GM12872 (cell line): Measurements from ENCODE around the gene TMEM63A.

Experiments used
- TF ChIP-seq, protein P1 (sequence below): IDR thresholded peaks from 3 replicates; pipeline ENCODE4 v1.5.1; 2011; ENCODE audit warnings: low read depth, mild to moderate bottlenecking, low read length, moderate library complexity; ENCODE audit not compliant: insufficient read depth

TMEM63A gene

DNA sequence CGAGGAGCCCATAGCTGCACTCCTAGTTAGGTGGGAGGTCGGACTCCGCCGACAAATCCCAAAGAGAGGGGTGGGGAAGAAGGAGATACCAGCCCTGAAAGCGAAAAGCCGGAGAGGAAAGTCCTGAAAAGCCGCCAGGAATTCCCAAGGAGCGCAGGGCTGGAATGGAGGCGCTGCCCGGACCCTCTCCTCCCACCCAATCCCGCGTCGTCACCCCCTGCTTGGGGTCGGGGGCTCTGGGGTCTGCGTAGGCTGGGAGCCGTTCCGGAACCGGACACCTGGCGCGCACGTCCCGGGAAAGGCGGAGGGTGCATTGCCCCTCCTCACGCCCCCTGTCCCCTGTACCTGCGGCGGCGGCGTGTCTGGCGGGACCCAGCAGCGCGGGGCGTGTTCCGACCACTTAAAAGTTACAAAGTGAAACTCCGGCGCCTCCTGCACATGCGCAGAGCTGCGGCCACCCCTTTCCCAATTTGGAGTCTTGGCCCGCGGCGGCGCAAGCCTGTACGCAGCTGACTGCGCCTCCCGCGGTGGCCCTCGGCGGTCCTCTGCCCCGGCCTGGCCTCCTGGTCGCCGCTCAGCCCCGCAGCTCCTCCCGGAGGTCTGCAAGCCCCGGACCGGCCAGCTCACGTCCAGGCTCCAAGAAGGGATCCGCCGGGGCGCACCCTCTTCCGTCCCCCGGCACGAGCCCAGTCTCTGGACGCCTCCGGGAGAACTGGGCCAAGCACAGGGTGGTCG is at the start of gene TMEM63A:
Gene TMEM63A (minus strand): TSS at position 422 of the 735 bp plus-strand sequence. CDS start 4,800 bp downstream, outside the sequence.
- TF ChIP-seq, protein P1, sequence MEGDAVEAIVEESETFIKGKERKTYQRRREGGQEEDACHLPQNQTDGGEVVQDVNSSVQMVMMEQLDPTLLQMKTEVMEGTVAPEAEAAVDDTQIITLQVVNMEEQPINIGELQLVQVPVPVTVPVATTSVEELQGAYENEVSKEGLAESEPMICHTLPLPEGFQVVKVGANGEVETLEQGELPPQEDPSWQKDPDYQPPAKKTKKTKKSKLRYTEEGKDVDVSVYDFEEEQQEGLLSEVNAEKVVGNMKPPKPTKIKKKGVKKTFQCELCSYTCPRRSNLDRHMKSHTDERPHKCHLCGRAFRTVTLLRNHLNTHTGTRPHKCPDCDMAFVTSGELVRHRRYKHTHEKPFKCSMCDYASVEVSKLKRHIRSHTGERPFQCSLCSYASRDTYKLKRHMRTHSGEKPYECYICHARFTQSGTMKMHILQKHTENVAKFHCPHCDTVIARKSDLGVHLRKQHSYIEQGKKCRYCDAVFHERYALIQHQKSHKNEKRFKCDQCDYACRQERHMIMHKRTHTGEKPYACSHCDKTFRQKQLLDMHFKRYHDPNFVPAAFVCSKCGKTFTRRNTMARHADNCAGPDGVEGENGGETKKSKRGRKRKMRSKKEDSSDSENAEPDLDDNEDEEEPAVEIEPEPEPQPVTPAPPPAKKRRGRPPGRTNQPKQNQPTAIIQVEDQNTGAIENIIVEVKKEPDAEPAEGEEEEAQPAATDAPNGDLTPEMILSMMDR: peak; percentile 37; the same call in 2 of the 3 replicates

DNA sequence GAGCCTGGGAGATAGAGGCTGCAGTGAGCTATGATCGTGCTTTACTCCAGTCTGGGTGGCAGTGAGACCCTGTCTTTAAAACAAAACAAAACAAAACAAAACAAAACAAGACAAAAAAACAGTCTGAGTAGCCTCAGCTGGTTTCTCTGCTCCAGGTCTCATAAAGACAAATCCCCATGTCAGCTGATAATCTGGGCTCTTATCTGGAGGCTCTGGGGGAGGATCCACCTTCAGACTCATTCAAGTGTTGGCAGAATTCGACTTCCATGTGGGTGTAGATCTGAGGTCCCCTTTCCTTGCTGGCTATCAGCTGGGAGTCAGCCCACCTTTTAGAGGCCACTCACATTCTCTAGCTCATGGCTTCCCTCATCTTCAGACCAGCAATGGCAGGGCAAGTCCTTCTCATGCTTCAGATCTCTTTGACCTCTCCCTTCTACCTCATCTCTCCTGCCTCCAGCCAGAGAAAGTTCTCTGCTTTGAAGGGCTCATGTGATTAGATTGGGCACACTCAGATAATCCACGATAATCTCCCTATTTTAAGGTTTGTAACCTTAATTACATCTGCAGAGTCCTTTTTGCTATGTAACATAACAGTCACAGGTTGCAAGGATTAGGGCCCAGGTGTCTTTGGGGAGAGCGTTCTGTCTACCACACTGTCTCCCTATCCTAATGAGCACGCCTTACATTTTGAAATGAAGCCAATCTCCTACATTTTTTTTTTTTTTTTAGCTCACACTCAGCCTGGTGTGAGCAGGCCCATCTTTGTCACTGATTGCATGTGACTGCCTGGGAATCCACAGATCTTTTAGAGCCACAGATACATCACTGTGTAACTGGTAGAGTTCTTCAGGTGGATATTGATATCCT is 49.3 kb upstream of the TMEM63A start:
- TF ChIP-seq, protein P1: no peak

DNA sequence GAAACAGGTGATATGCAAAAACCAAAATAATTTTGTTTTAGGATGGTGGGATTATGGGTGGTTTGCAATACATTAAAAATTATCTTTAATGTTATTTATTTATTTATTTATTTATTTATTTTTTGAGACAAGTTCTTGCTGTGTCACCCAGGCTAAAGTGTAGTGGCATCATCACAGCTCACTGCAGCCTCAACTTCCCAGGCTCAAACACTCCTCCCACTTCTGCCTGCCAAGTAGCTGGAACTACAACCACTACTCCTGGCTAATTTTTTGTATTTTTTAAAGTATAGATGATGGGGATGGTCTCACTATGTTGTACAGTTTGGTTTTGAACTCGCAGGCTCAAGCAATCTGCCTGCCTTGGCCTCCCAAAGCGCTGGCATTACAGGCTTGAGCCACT is 48.4 kb upstream of the TMEM63A start:
- TF ChIP-seq, protein P1: no peak

DNA sequence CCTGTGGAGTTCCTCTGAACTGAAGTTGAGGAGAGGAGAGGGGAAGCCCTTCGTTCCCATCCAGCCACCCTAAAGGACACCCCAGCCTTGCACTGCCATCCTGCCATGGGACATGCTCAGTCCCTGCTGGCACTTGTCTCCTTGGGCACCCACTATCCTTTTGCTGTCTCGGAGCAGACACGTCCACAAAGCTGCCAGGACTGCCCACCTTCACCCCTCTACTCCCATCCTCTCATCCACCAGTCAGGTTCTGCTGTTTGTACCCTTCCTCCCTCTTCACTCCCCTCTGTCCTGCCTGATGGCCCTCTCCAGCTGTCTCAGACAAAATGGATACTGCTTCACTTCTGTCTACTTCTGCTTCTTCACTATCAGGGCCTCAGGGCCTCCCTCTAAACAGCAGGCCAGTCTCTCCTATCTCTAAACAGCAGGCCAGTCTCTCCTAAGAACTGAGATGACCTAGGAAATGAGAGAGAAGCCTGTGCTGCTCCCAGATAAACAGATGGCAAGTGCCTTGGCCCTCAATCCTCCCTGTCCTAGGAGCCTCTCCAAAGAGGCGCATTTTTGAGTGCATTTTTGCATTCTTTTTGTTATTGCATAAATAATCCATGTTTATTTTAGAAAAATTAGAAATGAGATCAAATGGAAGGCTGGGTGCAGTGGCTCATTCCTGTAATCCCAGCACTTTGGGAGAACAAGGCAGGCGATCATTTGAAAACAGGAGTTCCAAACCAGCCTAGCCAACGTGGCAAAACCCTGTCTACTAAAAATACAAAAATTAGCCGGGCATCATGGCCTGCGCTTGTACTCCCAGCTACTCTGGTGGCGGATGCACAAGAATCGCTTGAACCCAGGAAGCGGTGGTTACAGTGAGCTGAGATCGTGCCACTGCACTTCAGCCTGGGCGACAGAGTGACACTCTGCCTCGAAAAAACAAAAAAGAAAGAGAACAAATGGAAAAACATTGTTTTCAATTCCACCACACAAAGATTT is 46.3 kb upstream of the TMEM63A start:
- TF ChIP-seq, protein P1: no peak

DNA sequence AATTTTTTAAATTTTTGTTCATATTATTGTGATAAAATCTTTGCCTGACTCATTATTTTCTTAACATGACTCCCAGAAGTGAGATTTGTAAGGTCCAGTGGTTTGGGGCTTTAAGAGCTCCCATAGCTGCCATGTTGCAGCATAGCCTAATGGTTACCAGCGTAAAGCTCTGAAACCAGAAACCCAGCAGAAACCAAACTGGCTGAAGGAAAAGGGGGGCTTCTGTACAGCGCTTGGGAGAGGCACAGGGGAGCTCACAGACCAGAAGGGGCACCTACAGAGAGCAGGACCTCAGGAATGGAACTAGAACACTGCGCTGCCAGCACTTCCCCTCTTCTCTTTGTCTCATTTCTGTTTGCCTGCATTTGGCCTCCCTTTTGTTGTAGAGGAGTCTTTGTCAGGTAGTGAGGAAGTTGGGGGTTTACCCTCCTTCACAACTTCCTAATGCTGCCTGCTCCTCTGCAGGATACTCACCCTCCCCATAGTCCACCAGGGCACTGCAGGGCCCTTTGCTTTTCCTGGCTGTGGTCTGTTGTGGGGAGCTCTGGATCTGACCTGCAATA is 44.5 kb upstream of the TMEM63A start:
- TF ChIP-seq, protein P1: no peak

DNA sequence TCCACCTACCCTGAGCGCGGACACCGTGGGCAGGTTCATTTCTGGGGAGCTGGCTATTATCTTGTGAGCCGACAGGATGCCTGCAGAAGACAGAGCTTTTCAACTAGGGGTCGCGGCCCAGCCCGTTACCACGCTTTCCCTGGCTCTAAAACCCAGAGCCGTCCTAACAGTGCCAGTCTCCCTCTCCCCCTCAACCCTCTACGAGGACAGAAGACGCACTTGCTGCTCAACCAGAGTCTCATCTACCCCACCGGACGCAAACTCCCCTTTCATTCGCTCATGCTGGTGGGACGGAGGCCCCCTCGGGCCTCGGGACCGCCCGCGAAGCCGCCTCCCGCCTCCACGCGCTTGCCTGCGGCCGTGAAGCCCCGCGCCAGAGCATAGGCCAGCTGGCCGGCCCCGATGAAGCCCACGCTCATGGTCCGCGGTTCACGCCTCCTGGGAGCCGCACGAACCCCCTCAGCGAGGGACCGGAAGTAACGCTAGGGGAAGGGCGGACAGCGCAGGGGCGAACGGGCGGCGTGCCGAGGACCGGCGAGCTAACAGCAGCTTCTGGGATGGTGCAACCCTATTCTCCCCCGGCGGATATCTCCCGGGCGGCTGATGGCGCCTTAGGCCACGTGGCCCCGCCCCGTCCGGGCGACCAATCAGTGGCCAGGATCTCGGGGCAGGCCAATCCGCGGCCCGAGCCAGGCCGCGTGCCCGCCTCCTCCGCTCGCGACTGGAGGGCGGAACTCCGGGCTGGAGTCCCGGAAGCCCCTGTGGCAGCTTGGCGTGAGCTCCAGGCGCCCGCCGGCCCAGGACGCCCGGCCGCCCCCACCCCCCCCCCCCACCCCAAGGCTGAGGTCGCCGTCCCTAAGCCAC is 41.7 kb upstream of the TMEM63A start, which contains the start of gene PYCR2:
Gene PYCR2 (minus strand): TSS at position 559 of the 864 bp plus-strand sequence. CDS start 140 bp downstream, at position 419.
- TF ChIP-seq, protein P1: no peak
